ENCODE measurements around the gene MACROH2A1.

MACROH2A1 gene

GRCh38 chr5:135445306-135445985 is 46.4 kb upstream of the MACROH2A1 start:
- H3K9me3 ChIP-seq: no peaks in the 10 kb centered on the region
- H3K4me3 ChIP-seq (ENCODE audit: low read depth, low read length): no peak overlapping the region
- peaks cover 3% of the 10 kb centered on the region; the same call in 1 of the 2 replicates for H3K27me3 ChIP-seq
- no peaks in the 10 kb centered on the region for H3K4me1 ChIP-seq
- no peak for DNase-seq
- no peaks in the 10 kb centered on the region for H3K36me3 ChIP-seq
- no peak for TF ChIP-seq CTCF (IDR thresholded peaks at IDR 0.05; ENCODE audit: low read depth, low read length)

- H3K4me1 ChIP-seq: peaks cover 4% of the 10 kb centered on the region; the same call in 1 of the 2 replicates
- no peaks in the 10 kb centered on the region for H3K36me3 ChIP-seq
- no peak overlapping the region for H3K4me3 ChIP-seq (ENCODE audit: low read depth, low read length)
- H3K27me3 ChIP-seq: peaks cover 3% of the 10 kb centered on the region; the same call in 1 of the 2 replicates
- no peak for DNase-seq
- no peaks in the 10 kb centered on the region for H3K9me3 ChIP-seq
- TF ChIP-seq CTCF (IDR thresholded peaks at IDR 0.05; ENCODE audit: low read depth, low read length): no peak
Measured at GRCh38 chr5:135444881-135445280, 45.9 kb upstream of the MACROH2A1 start.

- TF ChIP-seq CTCF (IDR thresholded peaks at IDR 0.05; ENCODE audit: low read depth, low read length): no peak
- peaks cover 3% of the 10 kb centered on the region; the same call in 1 of the 2 replicates for H3K27me3 ChIP-seq
- no peak for DNase-seq
- H3K4me3 ChIP-seq (ENCODE audit: low read depth, low read length): no peak overlapping the region
- H3K4me1 ChIP-seq: peaks cover 6% of the 10 kb centered on the region; the same call in 1 of the 2 replicates
- H3K9me3 ChIP-seq: no peaks in the 10 kb centered on the region
- H3K36me3 ChIP-seq: no peaks in the 10 kb centered on the region
Measured at GRCh38 chr5:135444360-135444759, 45.3 kb upstream of the MACROH2A1 start.

- no peak for DNase-seq
- Histone ChIP-seq H3K4me3 (ENCODE audit: low read depth, low read length) (no peak overlapping the region), H3K4me1 (peaks cover 6% of the 10 kb centered on the region; the same call in 1 of the 2 replicates), H3K27me3 (peaks cover 3% of the 10 kb centered on the region; the same call in 1 of the 2 replicates), H3K36me3 (no peaks in the 10 kb centered on the region), H3K9me3 (no peaks in the 10 kb centered on the region)
- TF ChIP-seq CTCF (IDR thresholded peaks at IDR 0.05; ENCODE audit: low read depth, low read length): no peak
Measured at GRCh38 chr5:135443161-135443960, 44.3 kb upstream of the MACROH2A1 start.

- Histone ChIP-seq H3K4me3 (ENCODE audit: low read depth, low read length) (no peak overlapping the region), H3K4me1 (peaks cover 6% of the 10 kb centered on the region; the same call in 1 of the 2 replicates), H3K36me3 (no peaks in the 10 kb centered on the region), H3K27me3 (no peaks in the 10 kb centered on the region), H3K9me3 (no peaks in the 10 kb centered on the region)
- no peak for DNase-seq
- TF ChIP-seq CTCF (IDR thresholded peaks at IDR 0.05; ENCODE audit: low read depth, low read length): no peak
Measured at GRCh38 chr5:135442431-135443160, 43.6 kb upstream of the MACROH2A1 start.

Data from BE2C (cell line).